ENCODE data around the gene GPR146.

GRCh38 chr7:1032536-1033181, 11.7 kb upstream of the GPR146 start:
- TF ChIP-seq POLR2AphosphoS5 (IDR thresholded peaks at IDR 0.05; ENCODE audit: borderline replicate concordance, low read depth, low read length) (no peak), EZH2 (IDR thresholded peaks at IDR 0.05) (no peak), FOXP2 (optimal IDR thresholded peaks at IDR 0.05; ENCODE audit: control extremely low read depth, extremely low read length, insufficient read depth) (no peak)
